Activated B cell treated with CpG ODN at 0.5 μM for 24 hours (primary cell): ENCODE data around the gene AURKA. TPM values are rescaled to one million over a fixed set of nuclear protein-coding genes. Genes with fewer than 3 reads are reported as not detected.

ENCODE experiments used
- ATAC-seq: fragments of 200-7000 bp; cut with Tn5 transposase; one replicate; pipeline ENCODE4 v1.10.0; 2021; ENCODE audit warnings: low read depth, mild to moderate bottlenecking, moderate library complexity
- CTCF ChIA-PET: fragments of 350-600 bp; sonication (Branson Sonifier 250); formaldehyde crosslinking; loops from one replicate; lab custom pipeline; 2021; ENCODE audit warnings: antibody characterized with exemption; lab: Charles Lee
- POLR2A ChIA-PET: fragments of 350-600 bp; sonication (Branson Sonifier 250); formaldehyde crosslinking; loops from one replicate; lab custom pipeline; 2021; ENCODE audit warnings: antibody characterized with exemption; lab: Charles Lee
- DNase-seq: peaks from one replicate; pipeline ENCODE4 v3.0.0; 2022
- H3K27ac Mint-ChIP-seq: one replicate; pipeline ENCODE4 v1.8.0; 2020; ENCODE audit warnings: mixed read lengths
- H3K27me3 Mint-ChIP-seq: one replicate; pipeline ENCODE4 v1.8.0; 2021; ENCODE audit warnings: mixed read lengths
- H3K36me3 Mint-ChIP-seq: one replicate; pipeline ENCODE4 v1.8.0; 2021; ENCODE audit warnings: low read depth, mixed read lengths
- H3K4me1 Mint-ChIP-seq: one replicate; pipeline ENCODE4 v1.8.0; 2021; ENCODE audit warnings: mixed read lengths
- H3K4me3 Mint-ChIP-seq: one replicate; pipeline ENCODE4 v1.8.0; 2020; ENCODE audit warnings: mild to moderate bottlenecking, mixed read lengths
- H3K9me3 Mint-ChIP-seq: one replicate; pipeline ENCODE4 v1.8.0; 2020; ENCODE audit warnings: mixed read lengths
- CTCF ChIP-seq: fragments of 200-600 bp; IDR thresholded peaks from one replicate; pipeline ENCODE4 v1.8.0; 2022; ENCODE audit warnings: antibody characterized with exemption, mild to moderate bottlenecking
- intact Hi-C: fragments of 100-400 bp; cut with micrococcal nuclease; formaldehyde crosslinking; loops from one replicate; pipeline ENCODE4 v1.15.1; 2024
- total RNA-seq: library from RNA; stranded (reverse); gene quantifications from 2 replicates; pipeline ENCODE4 v1.2.3, GENCODE V29; 2022

Gene AURKA
- total RNA-seq, 1 donor from 2014 or later = 3.8 TPM

- H3K36me3 Mint-ChIP-seq = no peaks in the 10 kb centered on the region
- DNase-seq (no peak), ATAC-seq (no peak)
- CTCF ChIA-PET = no interaction called here
- POLR2A ChIA-PET = no interaction called here
- peaks cover 4% of the 10 kb centered on the region for H3K27me3 Mint-ChIP-seq
- intact Hi-C loops = no loop called here
- TF ChIP-seq CTCF = no peak
- H3K4me3 Mint-ChIP-seq = no peak overlapping the region
- peaks cover 28% of the 10 kb centered on the region for H3K4me1 Mint-ChIP-seq
- H3K9me3 Mint-ChIP-seq = no peaks in the 10 kb centered on the region
- H3K27ac Mint-ChIP-seq = no peak overlapping the region
Measured at GRCh38 chr20:56430461-56430860, 38.4 kb upstream of the AURKA start.

GRCh38 chr20:56429941-56430340 is 37.9 kb upstream of the AURKA start:
- peaks cover 26% of the 10 kb centered on the region for H3K4me1 Mint-ChIP-seq

GRCh38 chr20:56429502-56429901 is 37.5 kb upstream of the AURKA start:
- TF ChIP-seq CTCF = no peak
- Mint-ChIP-seq H3K36me3 (no peaks in the 10 kb centered on the region), H3K27ac (peak overlapping the region; percentile 62), H3K9me3 (no peaks in the 10 kb centered on the region), H3K4me3 (peak overlapping the region; percentile 70), H3K27me3 (peaks cover 4% of the 10 kb centered on the region), H3K4me1 (peaks cover 26% of the 10 kb centered on the region)
- intact Hi-C loops = loop anchor here (1.0 kb wide), 1 partner anchor 39 kb away; the partner anchor contains the start of gene RTF2
- ATAC-seq (peak; percentile 25), DNase-seq (no peak)
- ChIA-PET CTCF (no interaction called here), POLR2A (interaction anchor here (0.6 kb wide), 1 partner anchor 256 kb away, joined by 3 read pairs; no protein-coding TSS in a partner anchor)

More at GRCh38 chr20:56429941-56430340, 37.9 kb upstream of the AURKA start:
- DNase-seq (no peak), ATAC-seq (no peak)
- H3K27me3 Mint-ChIP-seq = peaks cover 4% of the 10 kb centered on the region
- no peak for TF ChIP-seq CTCF
- H3K9me3 Mint-ChIP-seq = no peaks in the 10 kb centered on the region
- peak overlapping the region; percentile 62 for H3K27ac Mint-ChIP-seq
- CTCF ChIA-PET = no interaction called here
- intact Hi-C loops = loop anchor here (1.0 kb wide), 1 partner anchor 38 kb away; the partner anchor contains the start of gene RTF2
- no peaks in the 10 kb centered on the region for H3K36me3 Mint-ChIP-seq
- peak overlapping the region; percentile 70 for H3K4me3 Mint-ChIP-seq
- POLR2A ChIA-PET = interaction anchor here (0.6 kb wide), 1 partner anchor 256 kb away, joined by 3 read pairs; no protein-coding TSS in a partner anchor

GRCh38 chr20:56428881-56429280 is 36.9 kb upstream of the AURKA start:
- H3K27ac Mint-ChIP-seq = peak overlapping the region; percentile 27
- ChIA-PET CTCF (no interaction called here), POLR2A (interaction anchor here (0.6 kb wide), 1 partner anchor 129 kb away, joined by 4 read pairs; no protein-coding TSS in a partner anchor)
- intact Hi-C loops = loop anchor here (1.0 kb wide), 1 partner anchor 39 kb away; the partner anchor contains the start of gene RTF2
- DNase-seq (no peak), ATAC-seq (no peak)
- H3K27me3 Mint-ChIP-seq = peaks cover 4% of the 10 kb centered on the region
- H3K36me3 Mint-ChIP-seq = no peaks in the 10 kb centered on the region
- no peak for TF ChIP-seq CTCF
- H3K9me3 Mint-ChIP-seq = no peaks in the 10 kb centered on the region
- H3K4me3 Mint-ChIP-seq = peak overlapping the region; percentile 70
- peaks cover 26% of the 10 kb centered on the region for H3K4me1 Mint-ChIP-seq

GRCh38 chr20:56428410-56428809 is 36.4 kb upstream of the AURKA start:
- Mint-ChIP-seq H3K27ac (no peak overlapping the region), H3K4me3 (no peak overlapping the region), H3K36me3 (no peaks in the 10 kb centered on the region), H3K27me3 (peaks cover 4% of the 10 kb centered on the region), H3K9me3 (no peaks in the 10 kb centered on the region), H3K4me1 (peaks cover 26% of the 10 kb centered on the region)
- POLR2A ChIA-PET = interaction anchor here (0.6 kb wide), 1 partner anchor 129 kb away, joined by 4 read pairs; no protein-coding TSS in a partner anchor
- no peak for TF ChIP-seq CTCF
- DNase-seq (no peak), ATAC-seq (no peak)
- intact Hi-C loops = no loop called here
- CTCF ChIA-PET = no interaction called here
